Measurements from ENCODE around the gene LCTL.
"Not testable (repeated sequence)": the region's sequence is repeated elsewhere in the genome, so short reads cannot be mapped to it uniquely, and the experiment has no call there.

LCTL gene

DNA sequence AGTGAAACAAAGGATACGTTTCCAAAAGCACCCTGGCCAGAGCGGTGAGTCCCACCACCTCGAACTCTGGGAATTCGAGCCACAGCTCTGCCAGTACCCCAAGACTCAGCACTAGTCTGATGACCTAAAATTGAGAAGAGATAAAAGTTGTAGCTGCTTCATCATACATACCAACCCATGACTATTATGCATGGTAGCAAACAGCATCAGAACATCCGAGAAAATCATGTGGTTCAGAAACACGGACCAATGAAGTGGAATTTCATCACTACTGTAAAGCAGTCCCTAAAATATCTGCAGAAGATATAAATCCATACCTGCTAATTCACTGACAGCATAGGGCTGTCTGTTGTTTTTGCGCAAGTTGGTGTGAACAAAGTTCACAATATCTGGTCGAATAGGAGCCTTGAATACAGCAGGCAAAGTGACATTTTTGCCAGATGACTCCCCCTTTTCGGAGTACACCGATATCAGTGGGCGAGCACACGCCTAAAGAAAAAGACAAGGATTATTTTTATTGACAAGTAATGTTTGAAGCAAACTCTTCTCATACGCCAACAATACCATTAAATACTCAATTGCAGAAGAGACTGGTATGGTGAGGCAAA lies 62.7 kb downstream of the LCTL start:
- DNase-seq (ENCODE audit: low read depth, low spot score) = not testable (repeated sequence)

DNA sequence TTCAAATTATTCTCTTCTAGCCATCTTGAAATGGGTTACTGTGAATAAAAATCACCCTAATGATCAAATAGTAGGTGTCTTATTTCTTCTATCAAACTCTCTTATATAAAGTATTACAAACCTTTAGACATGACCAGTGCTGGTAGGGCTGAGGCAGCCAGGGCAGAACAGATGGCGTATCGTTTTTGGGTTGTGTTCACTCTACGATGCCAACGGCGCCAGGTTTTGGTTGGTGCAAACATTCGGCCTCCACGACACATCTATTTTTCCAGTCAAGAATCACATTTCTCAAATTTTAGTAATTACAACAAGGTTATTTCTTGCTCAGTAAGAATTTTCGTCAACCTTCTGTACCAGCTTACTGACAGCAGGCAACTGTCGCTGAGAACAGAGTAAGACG lies 63.3 kb downstream of the LCTL start:
- DNase-seq (ENCODE audit: low read depth, low spot score) = no peak

DNA sequence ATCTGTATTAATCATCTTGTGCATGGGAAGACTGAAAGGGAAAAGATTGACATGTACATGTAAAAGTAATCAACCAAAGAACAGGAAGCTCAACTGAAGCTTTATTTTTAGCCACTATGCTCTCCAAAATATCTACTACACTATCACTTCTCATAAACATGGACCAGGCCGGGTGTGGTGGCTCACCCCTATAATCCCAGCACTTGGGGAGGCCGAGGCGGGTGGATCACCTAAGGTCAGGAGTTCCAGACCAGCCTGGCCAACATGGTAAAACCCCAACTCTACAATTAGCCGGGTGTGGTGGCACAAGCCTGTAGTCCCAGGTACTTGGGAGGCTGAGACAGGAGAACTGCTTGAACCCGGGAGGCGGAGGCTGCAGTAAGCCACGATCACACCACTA lies 65.5 kb downstream of the LCTL start:
- not testable (repeated sequence) for DNase-seq (ENCODE audit: low read depth, low spot score)

DNA sequence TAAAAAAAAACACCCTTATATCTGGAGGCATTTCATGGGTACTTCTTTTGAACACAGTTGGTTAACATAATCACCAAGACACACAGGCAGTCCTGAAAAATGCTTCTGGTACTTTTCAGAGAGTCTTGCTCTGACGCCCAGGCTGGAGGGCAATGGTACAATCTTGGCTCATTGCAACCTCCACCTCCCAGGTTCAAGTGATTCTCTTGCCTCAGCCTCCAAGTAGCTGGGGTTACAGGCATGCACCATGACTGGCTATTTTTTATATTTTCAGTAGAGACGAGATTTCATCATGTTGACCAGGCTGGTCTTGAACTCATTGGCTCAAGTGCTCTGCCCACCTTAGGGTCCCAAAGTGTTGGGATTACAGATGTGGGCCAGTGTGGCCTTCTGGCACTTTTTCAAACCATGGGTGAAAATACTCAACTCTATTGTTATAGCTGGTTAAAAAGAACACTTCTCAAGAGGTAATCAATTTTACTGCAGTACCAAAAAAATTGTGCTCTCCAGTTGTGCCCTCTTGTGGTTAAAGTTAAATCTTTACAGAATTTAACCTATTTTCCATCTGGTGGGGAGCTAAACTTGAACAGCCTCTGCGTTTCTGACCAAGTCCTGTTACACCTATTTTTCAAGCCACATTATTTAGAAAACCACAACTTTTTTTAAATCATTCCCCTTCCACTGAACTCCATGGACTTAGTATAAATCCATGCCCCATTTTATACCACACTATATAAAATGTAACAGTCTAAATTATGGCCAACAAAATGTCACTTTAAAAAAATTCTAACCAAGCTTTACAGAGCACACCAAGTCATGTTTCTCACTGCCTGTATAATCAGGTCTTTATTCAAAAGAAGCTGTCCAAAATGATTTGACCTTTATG lies 67.1 kb downstream of the LCTL start:
- peak; percentile 48 for DNase-seq (ENCODE audit: low read depth, low spot score)
